Neutrophil (primary cell): ENCODE data around the gene TMEM164.

Experiments
- H3K27ac ChIP-seq: fragments of 200-600 bp; sonication (generic); 2 replicates; pipeline ENCODE4 v1.5.1; 2016; ENCODE audit warnings: mild to moderate bottlenecking, moderate library complexity
- H3K27me3 ChIP-seq: fragments of 200-600 bp; sonication (generic); 2 replicates; pipeline ENCODE4 v1.6.0; 2016; ENCODE audit warnings: mild to moderate bottlenecking
- H3K36me3 ChIP-seq: fragments of 200-600 bp; sonication (generic); 2 replicates; pipeline ENCODE4 v1.5.1; 2017
- H3K4me1 ChIP-seq, 2 experiments: fragments of 200-600 bp in 1 of 2; sonication (generic) in 1 of 2; 1 replicate in 1 of 2; 2 replicates in 1 of 2; pipeline versions ENCODE4 v1.5.1 to v1.6.1; 2013 to 2016; ENCODE audit warnings: low read depth in 1 of 2, low read length in 1 of 2, mild to moderate bottlenecking in 1 of 2, moderate library complexity in 1 of 2; ENCODE audit not compliant: control insufficient read depth in 1 of 2, insufficient read depth in 1 of 2
- H3K4me3 ChIP-seq, 2 experiments: fragments of 200-600 bp in 1 of 2; sonication (generic) in 1 of 2; 1 replicate in 1 of 2; 2 replicates in 1 of 2; pipeline ENCODE4 v1.5.1; 2013 to 2016; ENCODE audit warnings: low read depth in 1 of 2, low read length in 1 of 2, mild to moderate bottlenecking in 1 of 2, moderate library complexity in 1 of 2
- H3K9me3 ChIP-seq: fragments of 200-600 bp; sonication (generic); 2 replicates; pipeline ENCODE4 v1.5.1; 2016
- CTCF ChIP-seq: fragments of 200-600 bp; sonication (generic); IDR thresholded peaks from 2 replicates; pipeline ENCODE4 v1.5.1; 2016; ENCODE audit warnings: antibody characterized with exemption

TMEM164 gene

GRCh38 chrX:110002300-110003166, at the start of gene TMEM164:
TMEM164 (plus strand) TSS chrX:110003114; CDS start chrX:110003775, 661 bp downstream.
- Histone ChIP-seq H3K4me3 (peak within 1 kb of the TSS; percentile 68 to 80), H3K27me3 (no peaks in the 10 kb centered on the region), H3K4me1 (peaks cover 37 to 39% of the 10 kb centered on the region in 2 experiments), H3K27ac (peak within 1 kb of the TSS; percentile 98), H3K9me3 (no peaks in the 10 kb centered on the region), H3K36me3 (peaks cover 4% of the 10 kb centered on the region)
- peak; percentile 66 for TF ChIP-seq CTCF

- Histone ChIP-seq H3K36me3 (no peaks in the 10 kb centered on the region), H3K27ac (peak overlapping the region; percentile 57), H3K27me3 (no peaks in the 10 kb centered on the region), H3K4me1 (peaks cover 0 to 48% of the 10 kb centered on the region in 2 experiments), H3K4me3 (no peak overlapping the region), H3K9me3 (no peaks in the 10 kb centered on the region)
- no peak for TF ChIP-seq CTCF
These were observed 48.6 kb upstream of the TMEM164 start for GRCh38 chrX:109954333-109954732.

GRCh38 chrX:109954955-109955354, 48.0 kb upstream of the TMEM164 start:
- H3K27ac ChIP-seq: no peak overlapping the region
- no peak for TF ChIP-seq CTCF
- no peaks in the 10 kb centered on the region for H3K36me3 ChIP-seq
- H3K27me3 ChIP-seq: no peaks in the 10 kb centered on the region
- no peaks in the 10 kb centered on the region for H3K9me3 ChIP-seq
- H3K4me1 ChIP-seq: peaks cover 0 to 55% of the 10 kb centered on the region in 2 experiments
- no peak overlapping the region for H3K4me3 ChIP-seq

- H3K9me3 ChIP-seq: no peaks in the 10 kb centered on the region
- TF ChIP-seq CTCF: no peak
- no peaks in the 10 kb centered on the region for H3K27me3 ChIP-seq
- H3K4me3 ChIP-seq: no peak overlapping the region
- H3K4me1 ChIP-seq: peaks cover 0 to 69% of the 10 kb centered on the region in 2 experiments
- H3K36me3 ChIP-seq: no peaks in the 10 kb centered on the region
- H3K27ac ChIP-seq: peak overlapping the region; percentile 89
These were observed 44.6 kb upstream of the TMEM164 start for GRCh38 chrX:109958266-109958665.

- H3K27me3 ChIP-seq: no peaks in the 10 kb centered on the region
- TF ChIP-seq CTCF: no peak
These were observed 43.5 kb upstream of the TMEM164 start for GRCh38 chrX:109959356-109959871.

More at GRCh38 chrX:109959356-109959871, 43.5 kb upstream of the TMEM164 start:
- no peaks in the 10 kb centered on the region for H3K36me3 ChIP-seq
- H3K4me3 ChIP-seq: peak overlapping the region in 1 of 2 experiments; percentile 21
- peaks cover 0 to 57% of the 10 kb centered on the region in 2 experiments for H3K4me1 ChIP-seq
- H3K27ac ChIP-seq: peak overlapping the region; percentile 89
- no peaks in the 10 kb centered on the region for H3K9me3 ChIP-seq
